NCI-H1417 (cell line): Measurements from ENCODE around the gene SPATA2L.
"Not testable (repeated sequence)": the region's sequence is repeated elsewhere in the genome, so short reads cannot be mapped to it uniquely, and the experiment has no call there.

Source experiments
- DNase-seq, 3 experiments: peaks; one replicate each; lab custom pipeline; 2025; lab: John Stamatoyannopoulos, UW

Gene SPATA2L

DNA sequence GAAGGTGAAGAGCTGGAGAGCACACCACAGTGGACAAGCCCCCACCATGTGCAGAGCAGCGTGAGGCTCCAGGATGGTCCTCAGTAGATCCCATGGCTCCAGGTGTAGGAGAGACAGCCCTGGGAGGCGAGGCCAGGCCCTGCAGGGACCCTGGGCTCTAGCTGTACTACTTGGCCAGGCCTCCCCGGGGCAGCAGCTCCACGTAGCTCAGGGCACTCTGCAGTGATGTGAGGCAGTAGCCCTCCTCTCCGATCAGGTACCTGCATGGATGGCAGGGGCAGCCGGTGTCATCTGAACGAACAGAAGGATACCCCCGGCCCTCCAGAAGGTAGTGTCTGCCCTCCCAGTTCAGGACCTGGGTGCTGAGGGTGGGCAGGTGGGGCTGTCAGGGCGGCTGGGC lies 6.2 kb upstream of the SPATA2L start:
- no peak for DNase-seq

DNA sequence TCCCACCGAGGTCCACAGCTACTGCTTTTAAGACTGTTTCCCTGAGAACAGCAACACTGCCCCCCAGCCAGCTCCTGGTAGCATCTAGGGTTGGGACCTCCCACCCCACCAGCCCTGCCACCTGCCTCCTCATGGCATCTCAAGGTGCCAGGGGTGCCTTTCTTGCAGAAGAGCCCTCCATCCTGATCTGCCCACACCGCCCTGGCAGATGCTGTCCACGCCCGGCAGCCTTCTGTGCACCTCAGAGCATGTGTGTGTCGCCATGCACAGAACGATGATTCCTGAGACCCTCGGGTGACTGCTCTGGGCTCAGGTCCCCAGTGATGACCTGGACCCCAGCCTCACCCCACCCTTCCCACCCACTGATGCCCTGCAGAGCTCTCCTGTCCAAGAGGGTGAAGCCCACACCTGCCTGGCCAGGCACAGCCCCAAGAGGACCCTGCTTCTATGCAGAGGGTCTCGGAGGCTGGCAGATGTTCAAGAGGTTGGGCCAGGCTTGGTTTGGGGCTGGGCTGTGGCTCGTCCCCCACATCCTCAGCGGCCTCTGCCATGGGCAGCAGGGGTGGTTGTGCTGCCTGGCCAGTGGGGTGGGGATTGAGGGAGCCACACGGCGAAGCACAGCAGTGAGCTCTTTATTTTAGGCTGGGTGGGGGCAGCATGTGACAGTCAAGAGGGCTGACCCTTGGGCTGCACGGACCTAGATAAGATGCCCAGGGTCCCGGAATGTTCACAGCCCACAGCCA lies 5.2 kb upstream of the SPATA2L start:
- DNase-seq, result no peak

DNA sequence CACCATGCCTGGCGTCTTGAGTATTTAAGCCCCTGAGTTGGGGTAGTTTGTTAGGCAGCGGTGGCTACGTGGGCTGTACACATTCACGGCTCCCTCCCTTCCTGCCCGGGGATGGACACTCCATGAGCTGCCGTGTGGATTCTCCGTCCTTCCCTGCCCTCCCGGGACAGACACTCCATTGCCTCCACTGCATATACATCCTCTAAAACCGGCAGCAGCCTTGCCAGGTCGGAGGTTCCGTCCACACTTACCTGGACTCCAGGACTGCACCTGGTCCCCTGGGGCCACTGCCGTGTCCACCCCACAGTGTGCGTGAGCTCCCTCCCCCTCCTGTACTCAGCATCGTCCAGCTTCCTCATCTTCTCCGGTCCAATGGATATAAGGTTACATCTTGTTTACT lies 3.5 kb upstream of the SPATA2L start:
- DNase-seq, result no peak

DNA sequence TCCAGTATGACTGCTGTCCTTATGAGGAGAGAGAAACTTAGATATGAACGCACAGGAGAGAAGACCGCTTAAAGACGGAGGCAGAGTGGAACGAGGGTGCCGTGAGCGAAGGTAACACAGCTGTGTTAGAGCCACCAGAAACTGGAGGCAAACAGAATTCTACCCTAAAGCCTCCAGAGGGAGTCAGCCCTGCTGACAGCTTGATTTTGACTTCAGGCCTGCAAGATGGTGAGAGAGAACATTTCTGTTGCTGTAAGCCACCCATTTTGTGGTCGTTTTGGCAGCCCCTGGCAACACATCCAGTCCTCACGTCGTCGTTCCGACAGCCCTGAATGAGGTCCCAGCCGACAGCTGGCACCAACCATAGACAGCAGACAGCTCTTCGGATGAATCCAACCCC lies 2.8 kb upstream of the SPATA2L start:
- no peak for DNase-seq

DNA sequence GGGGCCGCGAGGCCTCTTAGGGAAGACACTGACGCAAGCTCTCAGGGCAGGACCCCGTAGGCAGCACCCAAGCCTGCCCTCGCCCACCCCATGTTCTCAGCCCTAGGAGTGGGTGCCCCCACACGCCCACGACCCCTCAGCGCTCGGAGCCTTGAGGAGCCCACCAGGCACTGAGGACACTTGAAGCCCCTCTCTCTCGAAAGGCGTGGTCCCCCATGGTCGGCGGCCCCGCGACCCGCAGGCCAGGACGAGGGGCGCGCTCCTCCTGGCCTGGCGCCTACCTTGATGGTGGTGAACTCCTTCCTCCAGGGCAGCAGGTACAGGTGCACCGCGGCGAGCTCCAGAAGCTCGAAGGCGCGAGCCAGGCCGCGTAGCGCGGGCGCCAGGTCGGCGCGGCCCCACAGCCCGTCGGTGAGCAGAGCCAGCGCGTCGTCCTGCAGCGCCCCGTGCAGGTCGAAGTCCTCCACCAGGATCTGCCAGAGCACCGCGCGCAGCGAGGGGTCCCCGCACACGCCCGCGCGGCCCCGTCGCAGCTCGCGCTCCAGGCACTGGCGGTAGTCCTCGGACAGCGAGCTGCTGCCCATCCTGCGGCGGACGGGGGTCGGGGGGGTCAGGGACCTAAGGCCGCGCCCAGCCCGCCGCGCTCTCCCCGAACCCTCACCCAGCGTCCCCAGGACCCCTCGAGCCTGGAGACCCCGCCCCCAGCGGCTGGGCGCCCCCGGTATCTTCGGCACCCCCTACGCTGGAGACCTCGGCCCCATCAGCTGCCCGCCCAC lies 668 bp downstream of the SPATA2L start:
- DNase-seq, result peak; percentile 46 to 67 (median 62)

DNA sequence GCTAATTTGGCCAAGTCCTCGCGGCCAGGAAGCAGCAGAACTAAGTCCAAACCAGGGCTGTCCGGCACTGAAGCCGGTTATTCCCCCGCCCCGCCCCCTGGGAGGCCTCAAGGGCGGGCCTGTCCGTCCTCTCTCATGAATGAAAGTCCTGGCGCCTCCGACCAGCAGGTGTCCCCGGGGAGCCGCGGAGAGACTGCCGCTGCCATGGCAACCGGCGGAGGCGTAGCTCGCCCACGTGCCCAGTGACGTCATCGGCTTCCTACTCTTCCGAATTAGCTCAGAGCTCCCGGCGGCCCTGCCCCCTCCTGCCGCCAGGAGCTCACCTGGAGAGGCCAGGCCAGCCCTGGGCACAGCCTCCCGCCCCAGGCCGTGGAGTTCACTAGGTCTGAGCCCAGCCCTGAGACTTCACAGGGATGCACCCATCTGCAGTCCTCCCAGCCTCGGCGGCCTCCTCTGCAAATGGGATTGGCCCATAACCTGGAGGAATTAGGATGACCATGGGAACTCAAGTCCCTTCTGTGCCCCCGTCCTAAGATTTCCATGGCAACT lies 1.3 kb downstream of the SPATA2L start:
- peak; percentile 95 to 99 (median 98) for DNase-seq

DNA sequence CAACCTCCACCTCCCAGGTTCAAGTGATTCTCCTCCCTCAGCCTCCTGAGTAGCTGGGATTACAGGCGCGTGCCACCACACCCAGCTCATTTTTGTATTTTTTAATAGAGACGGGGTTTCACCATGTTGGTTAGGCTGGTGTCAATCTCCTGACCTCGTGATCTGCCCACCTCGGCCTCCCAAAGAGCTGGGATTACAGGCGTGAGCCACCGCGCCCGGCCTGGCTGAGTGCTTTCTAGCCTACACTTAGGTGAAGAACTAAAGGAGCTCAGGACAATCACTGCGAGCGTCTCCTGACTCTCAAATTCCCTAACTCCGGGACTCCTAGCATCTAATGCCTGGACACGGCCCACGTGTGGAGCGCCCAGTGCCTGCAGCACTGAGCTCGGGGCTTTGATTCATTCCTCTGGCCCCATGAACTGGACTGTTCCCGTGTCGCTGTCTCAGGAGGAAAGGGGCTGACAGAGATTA lies 1.8 kb downstream of the SPATA2L start:
- not testable (repeated sequence) for DNase-seq

DNA sequence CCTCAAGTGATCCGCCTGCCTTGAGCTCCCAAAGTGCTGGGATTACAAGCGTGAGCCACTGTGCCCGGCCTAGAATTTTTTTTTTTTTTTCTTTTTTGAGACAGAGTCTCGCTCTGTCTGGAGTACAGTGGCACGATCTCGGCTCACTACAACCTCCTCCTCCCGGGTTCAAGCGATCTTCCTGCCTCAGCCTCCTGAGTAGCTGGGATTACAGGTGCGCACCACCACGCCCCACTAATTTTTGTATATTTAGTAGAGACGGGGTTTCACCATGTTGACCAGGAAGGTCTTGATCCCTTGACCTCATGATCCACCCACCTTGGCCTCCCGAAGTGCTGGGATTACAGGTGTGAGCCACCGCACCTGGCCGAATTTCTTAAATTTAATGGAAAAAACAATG lies 2.8 kb downstream of the SPATA2L start:
- not testable (repeated sequence) for DNase-seq

DNA sequence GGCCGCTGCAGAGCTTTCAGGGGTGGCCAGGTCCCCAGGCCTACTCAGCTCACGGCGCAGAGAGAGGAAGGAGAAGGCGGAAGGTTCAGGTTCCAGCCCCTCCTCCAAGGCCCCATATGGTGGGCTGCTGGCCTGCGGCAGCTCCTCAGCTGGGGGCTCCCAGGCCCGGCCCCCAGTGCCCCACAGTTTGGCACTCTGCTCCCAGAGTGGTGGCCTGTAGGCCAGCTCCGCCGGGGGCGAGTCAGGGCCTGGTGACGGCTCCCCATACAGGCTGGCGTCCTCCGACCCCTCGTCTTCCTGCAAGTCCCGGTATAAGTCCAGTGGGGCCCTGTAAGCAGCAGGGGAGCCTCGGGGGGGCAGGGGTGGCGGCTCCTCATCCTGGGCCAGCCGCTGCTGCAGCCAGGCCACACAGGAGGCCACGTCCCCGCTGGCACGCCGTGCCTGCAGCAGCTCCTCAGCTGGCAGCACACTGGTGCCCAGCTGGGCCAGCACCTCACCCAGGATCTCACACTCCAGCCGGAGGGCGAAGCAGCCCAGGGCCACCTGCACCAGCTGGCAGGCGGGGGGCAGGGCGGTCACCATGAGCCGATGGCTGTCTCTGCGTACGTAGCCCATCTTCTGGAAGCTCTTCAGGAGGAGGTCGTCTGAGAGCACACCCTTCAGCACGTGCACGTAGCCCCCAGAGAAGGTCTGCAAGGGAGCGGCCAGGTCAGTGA lies 3.7 kb downstream of the SPATA2L start:
- peak in 2 of 3 experiments; percentile 73 to 84 for DNase-seq

DNA sequence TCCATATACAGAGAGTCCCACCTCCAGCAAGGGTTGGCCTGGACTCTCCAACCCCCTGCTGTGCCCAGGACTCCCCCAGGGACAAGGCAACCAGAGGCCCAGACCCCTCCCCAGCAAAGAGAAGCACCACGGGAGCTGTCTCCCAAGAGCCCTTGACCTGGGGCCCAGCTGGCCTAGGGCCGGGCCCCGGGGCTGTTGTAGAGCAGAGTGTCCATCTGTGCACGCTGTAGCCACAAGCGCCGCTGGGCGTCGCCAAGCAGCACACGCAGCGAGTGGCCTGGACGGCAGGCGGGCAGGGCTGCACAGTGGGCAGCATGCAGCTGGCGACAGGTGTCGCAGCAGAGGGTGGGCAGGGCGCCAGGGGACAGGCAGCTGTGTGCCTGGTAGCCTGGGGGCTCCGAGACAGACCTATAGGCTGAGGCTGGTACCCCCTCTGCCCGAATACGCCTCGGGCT lies 4.3 kb downstream of the SPATA2L start:
- peak in 2 of 3 experiments; percentile 83 to 92 for DNase-seq

DNA sequence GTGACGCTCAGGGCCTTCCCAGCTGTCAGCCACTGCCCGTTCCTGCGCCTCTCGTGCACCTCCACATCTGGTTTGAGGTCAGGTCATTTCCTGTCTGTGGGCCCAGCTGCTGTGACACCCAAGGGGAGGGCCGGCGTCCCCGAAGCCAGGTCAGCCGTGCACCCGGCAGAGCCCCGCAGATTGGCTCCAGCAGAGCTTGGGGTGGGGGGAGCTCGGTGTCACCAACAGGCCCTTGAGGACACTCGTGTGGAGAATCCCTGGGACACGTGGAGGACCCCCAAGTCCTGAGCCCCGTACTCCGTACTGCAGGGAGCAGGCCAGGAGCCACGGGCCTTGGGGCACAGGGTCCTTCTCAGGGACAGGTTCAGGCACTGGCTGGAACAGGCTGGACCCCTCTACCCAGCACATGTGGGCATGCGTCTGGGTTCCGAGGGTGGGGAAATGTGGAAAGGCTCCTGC lies 4.8 kb downstream of the SPATA2L start:
- DNase-seq, result peak in 1 of 3 experiments; percentile 35

DNA sequence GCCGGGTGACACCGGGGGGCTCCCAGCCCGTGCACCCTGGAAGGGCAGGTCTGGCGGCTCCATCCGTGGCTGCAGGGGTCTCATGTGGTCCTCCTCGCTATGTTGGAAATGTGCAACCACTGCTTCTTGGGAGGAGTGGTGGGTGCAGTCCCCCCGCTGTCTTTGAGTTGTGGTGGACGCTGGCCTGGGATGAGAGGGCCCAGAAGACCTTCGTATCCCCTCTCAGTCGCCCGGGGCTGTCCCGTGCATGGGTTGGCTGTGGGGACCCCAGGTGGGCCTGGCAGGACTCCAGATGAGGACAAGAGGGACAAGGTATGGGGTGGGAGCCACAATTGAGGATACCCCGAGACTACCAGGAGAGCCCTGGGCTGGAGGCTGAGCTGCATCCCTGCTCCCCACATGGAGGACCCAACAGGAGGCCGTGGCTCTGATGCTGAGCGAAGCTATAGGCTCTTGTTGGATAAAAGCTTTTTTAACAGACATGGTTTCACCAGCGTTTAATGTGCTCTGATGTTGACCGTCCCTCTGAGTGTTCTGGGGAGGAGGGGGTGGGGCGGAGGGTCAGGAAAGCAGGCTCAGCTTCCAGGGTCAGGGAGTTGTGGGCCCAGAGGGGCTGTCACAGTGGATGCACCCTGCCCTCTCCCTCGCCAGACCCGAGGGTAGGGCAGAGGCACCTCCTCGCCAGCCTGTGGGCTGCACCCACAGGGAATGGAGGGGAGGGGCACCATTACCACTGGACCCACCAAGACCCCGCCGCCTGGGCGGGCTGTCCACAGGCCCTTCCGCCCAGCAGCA lies 5.4 kb downstream of the SPATA2L start:
- peak in 1 of 3 experiments; percentile 4 for DNase-seq

DNA sequence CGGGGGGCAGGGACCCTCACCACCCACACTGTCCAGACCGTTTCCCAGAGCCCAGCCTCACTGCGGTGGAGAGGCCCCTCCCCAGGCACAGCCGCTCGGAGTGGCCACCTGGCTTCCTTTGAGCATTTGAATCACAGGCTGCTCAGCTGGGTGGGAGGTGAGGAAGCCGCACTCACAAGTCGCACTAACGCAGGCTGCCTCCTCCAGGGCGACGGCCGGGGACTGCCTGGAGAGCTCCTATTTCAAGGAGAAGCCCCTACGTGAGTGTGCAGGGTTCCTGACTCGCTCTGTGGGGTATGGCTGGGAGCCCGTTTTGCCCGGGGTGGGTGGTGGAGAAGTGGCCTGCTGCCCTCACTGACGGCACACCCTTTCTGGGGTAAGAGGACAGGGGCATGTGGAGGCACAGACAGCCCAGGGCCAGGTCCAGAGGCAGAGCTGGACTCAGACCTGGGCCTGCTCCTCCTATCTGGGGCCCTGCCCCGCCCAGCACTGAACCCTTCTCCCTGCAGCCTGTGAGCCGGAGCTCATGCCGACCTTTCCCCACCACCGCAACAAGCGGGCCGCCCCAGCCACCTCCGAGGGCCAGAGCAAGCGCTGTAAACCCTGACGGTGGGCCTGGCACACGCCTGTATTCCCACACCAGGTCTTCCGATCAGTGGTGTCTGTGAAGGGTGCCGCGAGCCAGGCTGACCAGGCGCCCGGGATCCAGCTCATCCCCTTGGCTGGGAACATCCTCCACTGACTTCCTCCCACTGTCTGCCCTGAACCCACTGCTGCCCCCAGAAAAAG lies 6.2 kb downstream of the SPATA2L start:
- peak in 1 of 3 experiments; percentile 14 for DNase-seq

DNA sequence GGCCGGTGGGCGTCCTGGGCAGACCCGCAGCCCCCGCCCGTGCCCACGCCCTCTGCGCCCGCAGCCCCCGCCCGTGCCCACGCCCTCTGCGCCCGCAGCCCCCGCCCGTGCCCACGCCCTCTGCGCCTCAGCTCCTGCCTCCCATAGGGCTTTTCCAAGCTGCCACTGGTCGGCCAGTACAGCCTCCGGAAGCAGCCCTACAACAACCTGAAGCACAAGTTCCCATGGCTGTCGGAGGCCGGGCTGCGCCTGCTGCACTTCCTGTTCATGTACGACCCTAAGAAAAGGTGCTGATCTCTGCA lies 6.8 kb downstream of the SPATA2L start:
- DNase-seq, result not testable (repeated sequence)

DNA sequence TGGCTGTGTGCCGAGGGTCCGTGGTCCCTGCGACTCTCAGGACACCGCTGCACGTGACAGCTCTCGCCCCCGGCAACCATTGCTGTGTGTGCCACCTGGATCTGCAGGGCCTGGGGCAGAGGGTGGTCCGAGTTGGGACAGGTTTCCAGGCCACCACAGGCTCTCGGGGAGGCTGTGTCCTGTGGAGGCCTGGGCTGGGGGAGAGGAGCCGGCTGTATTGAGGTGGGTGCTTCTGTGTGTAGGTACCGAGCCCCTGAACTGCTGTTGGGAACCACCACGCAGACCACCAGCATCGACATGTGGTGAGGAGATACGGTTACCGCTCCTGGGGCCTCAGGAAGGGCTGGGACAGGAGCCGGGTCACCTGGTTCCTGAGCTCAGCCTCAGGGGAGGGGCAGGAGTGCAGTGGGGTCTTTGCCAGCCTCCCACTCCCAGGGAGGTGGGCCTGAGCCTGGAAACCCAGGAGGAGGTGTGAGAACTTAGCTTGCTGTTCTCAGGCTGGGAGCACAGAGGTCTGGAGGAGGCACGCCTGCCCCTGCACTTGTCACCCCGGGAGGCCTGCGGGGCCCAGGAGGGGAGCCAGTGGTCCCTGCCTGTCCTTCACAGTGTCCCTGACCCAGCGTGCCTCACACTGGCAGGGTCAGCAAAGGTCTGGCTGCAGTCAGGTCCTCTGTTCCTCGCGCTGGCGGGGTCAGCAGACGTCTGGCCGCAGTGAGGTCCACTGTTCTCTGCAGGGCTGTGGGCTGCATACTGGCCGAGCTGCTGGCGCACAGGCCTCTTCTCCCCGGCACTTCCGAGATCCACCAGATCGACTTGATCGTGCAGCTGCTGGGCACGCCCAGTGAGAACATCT lies 7.3 kb downstream of the SPATA2L start:
- DNase-seq, result no peak

DNA sequence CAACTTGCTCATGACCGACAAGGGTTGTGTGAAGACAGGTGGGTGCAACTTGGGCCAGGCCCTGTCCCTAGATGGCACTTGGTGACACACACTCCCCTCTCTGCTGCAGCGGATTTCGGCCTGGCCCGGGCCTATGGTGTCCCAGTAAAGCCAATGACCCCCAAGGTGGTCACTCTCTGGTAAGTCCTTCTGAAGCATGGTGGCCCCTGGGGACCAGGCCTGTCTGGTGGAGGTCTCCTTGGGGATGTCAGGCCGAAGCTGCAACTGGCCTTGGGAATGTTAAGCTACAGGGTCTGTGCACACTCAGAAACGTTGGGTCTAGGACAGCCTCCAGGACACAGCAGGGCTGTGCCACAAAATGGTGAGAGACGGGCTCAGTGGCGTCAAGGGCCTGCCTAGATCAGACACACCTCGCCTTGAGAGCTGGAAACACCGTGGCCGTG lies 8.2 kb downstream of the SPATA2L start:
- DNase-seq, result no peak

DNA sequence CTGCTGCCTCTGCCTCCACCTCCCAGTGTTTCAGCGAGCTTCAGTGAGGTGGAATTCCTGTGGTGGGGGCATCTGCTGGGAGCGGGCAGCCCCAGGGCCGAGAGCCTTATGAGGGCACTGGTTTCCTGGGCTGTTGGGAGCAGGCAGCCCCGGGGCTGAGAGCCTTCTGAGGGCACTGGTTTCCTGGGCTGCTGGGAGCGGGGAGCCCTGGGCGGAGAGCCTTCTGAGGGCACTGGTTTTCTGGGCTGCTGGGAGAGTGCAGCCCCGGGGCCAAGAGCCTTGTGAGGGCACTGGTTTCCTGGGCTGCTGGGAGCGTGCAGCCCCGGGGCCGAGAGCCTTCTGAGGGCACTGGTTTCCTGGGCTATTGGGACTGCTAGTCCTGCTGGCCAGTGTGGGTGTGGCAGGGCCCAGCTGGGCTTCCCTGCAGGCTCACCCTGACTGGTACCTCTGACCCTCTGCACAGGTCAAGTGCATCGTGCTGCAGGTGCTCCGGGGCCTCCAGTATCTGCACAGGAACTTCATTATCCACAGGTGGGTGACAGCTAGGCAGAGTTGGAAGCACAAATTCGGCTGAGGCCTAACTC lies 9.4 kb downstream of the SPATA2L start:
- DNase-seq, result no peak

DNA sequence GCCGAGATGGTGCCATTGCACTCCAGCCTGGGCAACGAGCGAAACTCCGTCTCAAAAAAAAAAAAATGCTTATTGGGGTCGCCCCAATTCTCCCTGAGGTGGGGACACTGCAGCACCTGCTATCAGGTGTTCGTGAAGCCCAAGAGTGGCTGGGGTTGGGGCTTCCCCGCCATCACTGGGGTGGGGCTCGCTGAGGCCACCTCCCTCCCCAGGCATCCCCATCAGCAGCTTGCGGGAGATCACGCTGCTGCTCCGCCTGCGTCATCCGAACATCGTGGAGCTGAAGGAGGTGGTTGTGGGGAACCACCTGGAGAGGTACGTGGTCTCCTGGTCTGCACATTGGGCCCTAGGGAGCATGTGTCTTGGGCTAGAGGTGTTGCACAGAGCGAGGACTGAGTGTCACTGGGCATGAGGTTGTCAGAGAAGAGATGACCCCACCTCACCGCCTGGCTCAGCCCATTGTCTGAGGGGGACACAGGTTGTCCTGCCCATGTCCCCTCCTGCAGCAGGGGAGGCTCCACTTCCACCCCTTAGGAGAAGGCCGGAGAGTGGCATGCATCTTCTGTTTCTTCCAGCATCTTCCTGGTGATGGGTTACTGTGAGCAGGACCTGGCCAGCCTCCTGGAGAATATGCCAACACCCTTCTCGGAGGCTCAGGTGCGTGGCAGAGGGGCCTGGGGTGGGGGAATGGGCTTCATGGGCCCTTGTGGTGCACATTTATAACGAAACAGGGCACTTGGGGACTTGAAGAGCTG lies 10.1 kb downstream of the SPATA2L start:
- no peak for DNase-seq
